Fibroblast of lung (primary cell): Measurements from ENCODE around the gene SAPCD2. TPM values are rescaled to one million over a fixed set of nuclear protein-coding genes. Genes with fewer than 3 reads are reported as not detected.
"Not testable (repeated sequence)": the region's sequence is repeated elsewhere in the genome, so short reads cannot be mapped to it uniquely, and the experiment has no call there.

Source experiments
- DNase-seq, 2 donors: peaks; one replicate each; pipeline versions ENCODE4 v3.0.0 to v3.0.0-alpha.2; 2010; ENCODE audit warnings: low read depth in 2 of 2
- H2AFZ ChIP-seq: 2 replicates; pipeline ENCODE4 v1.5.1; 2012; ENCODE audit warnings: low read length, control low read depth, inconsistent platforms
- H3K27ac ChIP-seq: 2 replicates; pipeline ENCODE4 v1.5.1; 2011; ENCODE audit warnings: low read length, control low read depth; ENCODE audit not compliant: insufficient read depth
- H3K27me3 ChIP-seq: 2 replicates; pipeline ENCODE4 v1.5.1; 2011; ENCODE audit warnings: mild to moderate bottlenecking, low read length; ENCODE audit not compliant: control insufficient read depth, insufficient read depth
- H3K36me3 ChIP-seq: 2 replicates; pipeline ENCODE4 v1.5.1; 2011; ENCODE audit warnings: low read length; ENCODE audit not compliant: control insufficient read depth, insufficient read depth
- H3K4me1 ChIP-seq: 2 replicates; pipeline ENCODE4 v1.5.1; 2011; ENCODE audit warnings: low read length; ENCODE audit not compliant: control insufficient read depth, insufficient read depth; ENCODE audit errors: extremely low read depth
- H3K4me2 ChIP-seq: 2 replicates; pipeline ENCODE4 v1.5.1; 2011; ENCODE audit warnings: low read length, control low read depth; ENCODE audit not compliant: insufficient read depth; ENCODE audit errors: extremely low read depth
- H3K4me3 ChIP-seq, 4 experiments: fragments of 200-600 bp in 1 of 4; sonication (generic) in 1 of 4; replicated peaks in 1 of 4; 2 replicates each; pipeline ENCODE4 v1.5.1; 2011 to 2016; ENCODE audit warnings: low read length in 4 of 4, low read depth in 3 of 4, mild to moderate bottlenecking in 3 of 4, control low read depth in 2 of 4, inconsistent platforms in 1 of 4, mixed read lengths in 1 of 4; ENCODE audit not compliant: insufficient read depth in 1 of 4; ENCODE audit errors: control extremely low read depth in 1 of 4
- H3K79me2 ChIP-seq: 2 replicates; pipeline ENCODE4 v1.5.1; 2012; ENCODE audit warnings: mild to moderate bottlenecking, low read length, inconsistent platforms; ENCODE audit not compliant: control insufficient read depth, insufficient read depth
- H3K9ac ChIP-seq: 2 replicates; pipeline ENCODE4 v1.5.1; 2011; ENCODE audit warnings: mild to moderate bottlenecking, low read length, control low read depth; ENCODE audit not compliant: insufficient read depth
- H3K9me3 ChIP-seq: 2 replicates; pipeline ENCODE4 v1.5.1; 2012; ENCODE audit warnings: low read depth, low read length; ENCODE audit not compliant: control insufficient read depth, insufficient read depth
- H4K20me1 ChIP-seq: 2 replicates; pipeline ENCODE4 v1.5.1; 2011; ENCODE audit warnings: low read length; ENCODE audit not compliant: control insufficient read depth, insufficient read depth; ENCODE audit errors: extremely low read depth
- EZH2 ChIP-seq: IDR thresholded peaks from 2 replicates; pipeline ENCODE4 v1.5.1; 2012; ENCODE audit warnings: low read length, control low read depth, mild to moderate bottlenecking; ENCODE audit errors: missing control alignments
- polyA minus RNA-seq: library from RNA; depleted of rRNA, polyadenylated mRNA; stranded (reverse); fragments of >200 nt; gene quantifications from 2 replicates; pipeline ENCODE4 v1.2.3, GENCODE V29; 2011; ENCODE audit warnings: low replicate concordance
- polyA plus RNA-seq, 2 donors: library from polyadenylated mRNA; depleted of rRNA in 1 of 2; stranded (reverse) in 1 of 2; unstranded in 1 of 2; fragments of >200 nt; gene quantifications; 2 replicates each; pipeline ENCODE4 v1.2.1, GENCODE V29; 2011 to 2012; ENCODE audit warnings: missing spikeins in 1 of 2
- total RNA-seq: library from RNA; depleted of rRNA; stranded (reverse); fragments of >200 nt; gene quantifications from 2 replicates; pipeline ENCODE4 v1.2.1, GENCODE V29; 2014
- TF ChIP-seq, protein P1 (sequence below), 2 donors: IDR thresholded peaks in 1 of 2; conservative IDR thresholded peaks in 1 of 2; 1 replicate in 1 of 2; 2 replicates in 1 of 2; pipeline ENCODE4 v1.5.1; 2011 to 2012; ENCODE audit warnings: low read length in 2 of 2, control low read depth in 1 of 2, inconsistent platforms in 1 of 2, low read depth in 1 of 2, mild to moderate bottlenecking in 1 of 2

The SAPCD2 gene, protein sequence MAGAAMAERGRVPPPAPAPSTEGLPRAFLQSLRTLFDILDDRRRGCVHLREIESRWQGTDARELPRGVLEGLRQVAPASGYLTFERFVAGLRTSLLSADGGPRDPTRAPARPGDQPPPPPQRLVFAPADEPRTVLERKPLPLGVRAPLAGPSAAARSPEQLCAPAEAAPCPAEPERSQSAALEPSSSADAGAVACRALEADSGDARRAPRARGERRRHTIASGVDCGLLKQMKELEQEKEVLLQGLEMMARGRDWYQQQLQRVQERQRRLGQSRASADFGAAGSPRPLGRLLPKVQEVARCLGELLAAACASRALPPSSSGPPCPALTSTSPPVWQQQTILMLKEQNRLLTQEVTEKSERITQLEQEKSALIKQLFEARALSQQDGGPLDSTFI
- total RNA-seq: 0.26 and 2.8 TPM in 2 replicates
- 0.85 and 2.7 TPM in 2 replicates for polyA plus RNA-seq
- 1.6 and 6.4 TPM in 2 replicates for polyA plus RNA-seq (2012)
- polyA minus RNA-seq: 1.0 and 2.9 TPM in 2 replicates

DNA sequence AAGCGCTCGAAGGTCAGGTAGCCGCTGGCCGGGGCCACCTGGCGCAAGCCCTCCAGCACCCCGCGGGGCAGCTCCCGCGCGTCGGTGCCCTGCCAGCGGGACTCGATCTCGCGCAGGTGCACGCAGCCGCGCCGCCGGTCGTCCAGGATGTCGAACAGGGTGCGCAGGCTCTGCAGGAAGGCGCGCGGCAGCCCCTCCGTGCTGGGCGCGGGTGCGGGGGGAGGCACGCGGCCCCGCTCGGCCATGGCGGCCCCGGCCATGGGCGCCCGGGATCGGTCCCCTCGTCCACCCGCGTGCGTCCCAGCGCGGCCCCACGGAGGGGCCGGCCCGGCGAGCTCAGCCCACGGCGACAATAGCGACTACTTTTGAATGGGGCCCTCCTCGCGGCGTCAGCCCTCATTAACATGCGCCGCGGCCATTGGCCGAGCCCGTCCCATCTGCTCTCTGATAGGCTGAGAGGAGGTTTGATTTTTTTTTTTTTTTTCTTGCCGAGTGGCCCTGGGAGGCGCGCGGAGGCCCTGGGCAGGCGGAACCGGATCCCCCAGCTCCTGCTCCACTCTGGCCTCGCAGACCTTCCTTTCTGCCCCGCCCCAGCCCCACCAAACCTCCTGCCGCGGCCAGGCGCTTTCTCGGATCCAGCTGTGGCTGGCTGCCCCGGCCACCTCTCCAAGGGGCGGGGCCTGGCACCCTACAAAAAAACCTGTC lies at the start of gene SAPCD2:
Gene SAPCD2, minus strand, starts transcription at position 357 of the 705 bp plus-strand sequence. Its CDS starts 97 bp downstream, at position 260.
- no peaks in the 10 kb centered on the region for H3K79me2 ChIP-seq
- no peaks in the 10 kb centered on the region for H3K9me3 ChIP-seq
- peak within 1 kb of the TSS; percentile 82 for H3K4me2 ChIP-seq
- H3K27ac ChIP-seq: no peak within 1 kb of the TSS
- peak within 1 kb of the TSS in 3 of 4 experiments; percentile 38 to 49 (median 44) for H3K4me3 ChIP-seq
- peaks cover 10% of the 10 kb centered on the region for H3K4me1 ChIP-seq
- TF ChIP-seq, protein P1, sequence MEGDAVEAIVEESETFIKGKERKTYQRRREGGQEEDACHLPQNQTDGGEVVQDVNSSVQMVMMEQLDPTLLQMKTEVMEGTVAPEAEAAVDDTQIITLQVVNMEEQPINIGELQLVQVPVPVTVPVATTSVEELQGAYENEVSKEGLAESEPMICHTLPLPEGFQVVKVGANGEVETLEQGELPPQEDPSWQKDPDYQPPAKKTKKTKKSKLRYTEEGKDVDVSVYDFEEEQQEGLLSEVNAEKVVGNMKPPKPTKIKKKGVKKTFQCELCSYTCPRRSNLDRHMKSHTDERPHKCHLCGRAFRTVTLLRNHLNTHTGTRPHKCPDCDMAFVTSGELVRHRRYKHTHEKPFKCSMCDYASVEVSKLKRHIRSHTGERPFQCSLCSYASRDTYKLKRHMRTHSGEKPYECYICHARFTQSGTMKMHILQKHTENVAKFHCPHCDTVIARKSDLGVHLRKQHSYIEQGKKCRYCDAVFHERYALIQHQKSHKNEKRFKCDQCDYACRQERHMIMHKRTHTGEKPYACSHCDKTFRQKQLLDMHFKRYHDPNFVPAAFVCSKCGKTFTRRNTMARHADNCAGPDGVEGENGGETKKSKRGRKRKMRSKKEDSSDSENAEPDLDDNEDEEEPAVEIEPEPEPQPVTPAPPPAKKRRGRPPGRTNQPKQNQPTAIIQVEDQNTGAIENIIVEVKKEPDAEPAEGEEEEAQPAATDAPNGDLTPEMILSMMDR (conservative IDR thresholded peaks at IDR 0.05 in 1 of 2, IDR thresholded peaks at IDR 0.05 in 1 of 2; ENCODE audit: low read depth in 1 of 2, low read length in 2 of 2): no peak
- no peak for TF ChIP-seq EZH2
- no peaks in the 10 kb centered on the region for H3K27me3 ChIP-seq
- H2AFZ ChIP-seq: no peak within 1 kb of the TSS
- H4K20me1 ChIP-seq: no peaks in the 10 kb centered on the region
- peak; percentile 80 to 83 for DNase-seq
- H3K36me3 ChIP-seq: no peaks in the 10 kb centered on the region
- no peak within 1 kb of the TSS for H3K9ac ChIP-seq

- not testable (repeated sequence) for H3K27me3 ChIP-seq, H2AFZ ChIP-seq, H3K36me3 ChIP-seq, H3K4me1 ChIP-seq, H3K4me3 ChIP-seq, H4K20me1 ChIP-seq, H3K4me2 ChIP-seq, H3K27ac ChIP-seq, H3K9ac ChIP-seq, DNase-seq, H3K79me2 ChIP-seq, H3K9me3 ChIP-seq
Measured at GRCh38 chr9:137118092-137118603, 47.8 kb upstream of the SAPCD2 start.

DNA sequence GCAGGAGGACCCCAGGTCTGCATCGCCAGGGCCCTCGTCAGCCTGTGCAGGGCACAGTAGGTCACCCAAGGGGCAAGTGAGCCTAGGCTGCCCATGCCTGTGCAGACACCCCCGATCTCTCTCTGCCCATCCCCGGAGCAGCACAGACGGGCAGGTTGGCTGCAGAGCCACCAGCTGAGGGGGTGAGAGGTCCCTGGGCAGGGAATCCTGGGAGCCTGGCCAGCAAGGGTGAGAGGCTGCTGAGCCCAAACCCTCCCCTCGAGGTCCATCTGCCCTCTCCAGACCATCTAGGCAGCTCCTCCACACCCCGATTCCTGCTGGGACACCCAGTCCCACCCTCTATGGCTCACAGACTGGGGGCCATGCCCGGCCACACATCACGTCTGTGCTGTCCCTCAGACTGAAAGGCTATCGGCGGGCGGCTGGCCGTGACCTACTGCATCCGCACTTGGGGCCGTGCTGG lies 46.9 kb upstream of the SAPCD2 start:
- no peak overlapping the region for H3K4me2 ChIP-seq

More for the DNA sequence above, 46.9 kb upstream of the SAPCD2 start:
- Histone ChIP-seq H2AFZ (no peak overlapping the region), H3K4me3 (no peak overlapping the region), H3K4me1 (no peaks in the 10 kb centered on the region), H3K9ac (no peak overlapping the region), H3K27ac (no peak overlapping the region), H3K36me3 (peaks cover 3% of the 10 kb centered on the region), H3K27me3 (no peaks in the 10 kb centered on the region), H3K79me2 (no peaks in the 10 kb centered on the region), H3K9me3 (no peaks in the 10 kb centered on the region), H4K20me1 (no peaks in the 10 kb centered on the region)
- DNase-seq: no peak
- TF ChIP-seq, protein P1 (conservative IDR thresholded peaks at IDR 0.05 in 1 of 2, IDR thresholded peaks at IDR 0.05 in 1 of 2; ENCODE audit: low read depth in 1 of 2, low read length in 2 of 2): no peak
- TF ChIP-seq EZH2: no peak
